Measurements from ENCODE around the gene TREH.
"Not testable (repeated sequence)": the region's sequence is repeated elsewhere in the genome, so short reads cannot be mapped to it uniquely, and the experiment has no call there.

The TREH gene

GRCh38 chr11:118679483-118679882, at the start of gene TREH:
TREH (minus strand) TSS chr11:118679650; CDS start chr11:118679627, 23 bp downstream.
- no peak for ATAC-seq

GRCh38 chr11:118728112-118728511, 48.7 kb upstream of the TREH start:
- ATAC-seq, DNase-seq: not testable (repeated sequence)

More at GRCh38 chr11:118679483-118679882, at the start of gene TREH:
- DNase-seq: no peak

- ATAC-seq, DNase-seq: not testable (repeated sequence)
These were observed 48.2 kb upstream of the TREH start for GRCh38 chr11:118727721-118728066.

- not testable (repeated sequence) for DNase-seq, ATAC-seq
These were observed 47.7 kb upstream of the TREH start for GRCh38 chr11:118727001-118727720.

- not testable (repeated sequence) for ATAC-seq, DNase-seq
These were observed 42.1 kb upstream of the TREH start for GRCh38 chr11:118721478-118722015.

- ATAC-seq, DNase-seq: not testable (repeated sequence)
These were observed 41.3 kb upstream of the TREH start for GRCh38 chr11:118720740-118721139.

GRCh38 chr11:118720078-118720477, 40.6 kb upstream of the TREH start:
- ATAC-seq, DNase-seq: not testable (repeated sequence)

- DNase-seq, ATAC-seq: not testable (repeated sequence)
These were observed 39.1 kb upstream of the TREH start for GRCh38 chr11:118718562-118718961.

GRCh38 chr11:118717733-118718132, 38.3 kb upstream of the TREH start:
- ATAC-seq, DNase-seq: not testable (repeated sequence)

- not testable (repeated sequence) for ATAC-seq, DNase-seq
These were observed 37.8 kb upstream of the TREH start for GRCh38 chr11:118717221-118717620.

GRCh38 chr11:118715837-118716260, 36.4 kb upstream of the TREH start:
- DNase-seq (no peak), ATAC-seq (no peak)

GRCh38 chr11:118715245-118715831, 35.9 kb upstream of the TREH start:
- ATAC-seq: no peak
- no peak for DNase-seq

GRCh38 chr11:118714816-118715215, 35.4 kb upstream of the TREH start:
- no peak for ATAC-seq
- DNase-seq: no peak

- ATAC-seq, DNase-seq: not testable (repeated sequence)
These were observed 35.0 kb upstream of the TREH start for GRCh38 chr11:118714416-118714815.

GRCh38 chr11:118708296-118708695, 28.8 kb upstream of the TREH start:
- no peak for ATAC-seq
- DNase-seq: no peak

- ATAC-seq (no peak), DNase-seq (no peak)
These were observed 27.0 kb upstream of the TREH start for GRCh38 chr11:118706546-118706825.

- no peak for ATAC-seq
- no peak for DNase-seq
These were observed 26.5 kb upstream of the TREH start for GRCh38 chr11:118705791-118706545.

- ATAC-seq (peak; percentile 61), DNase-seq (peak; percentile 51)
These were observed 25.8 kb upstream of the TREH start for GRCh38 chr11:118705111-118705741.

GRCh38 chr11:118703563-118704106, 24.2 kb upstream of the TREH start:
- ATAC-seq (no peak), DNase-seq (no peak)

- DNase-seq: no peak
- no peak for ATAC-seq
These were observed 20.2 kb upstream of the TREH start for GRCh38 chr11:118699506-118700220.

GRCh38 chr11:118697346-118697745, 17.9 kb upstream of the TREH start:
- ATAC-seq: no peak
- no peak for DNase-seq

Measured in stimulated activated naive CD8-positive, alpha-beta T cell treated with anti-CD3 and anti-CD28 coated beads, Interleukin-15, Interleukin-2, amounts not matched to agents 100 U/mL and 50 U/mL, for 24 hours (primary cell).